ENCODE measurements around the gene GLIPR1. TPM values are rescaled to one million over a fixed set of nuclear protein-coding genes. Genes with fewer than 3 reads are reported as not detected.
A peak's percentile ranks its signal among the peaks of the same experiment; 100 is the strongest.

The GLIPR1 gene
- total RNA-seq, result 10 to 100 TPM; 35.3 to 68.2 TPM
- polyA plus RNA-seq (ENCODE audit: insufficient read length in 6 of 6), result 10 to 100 TPM; 12.4 to 16.2 (median 12.9) TPM
- long read RNA-seq, donor 1, full-length matches to known transcripts, result 2 of 163 reads
- long read RNA-seq, donor 1, partial matches to known transcripts, result 161 of 163 reads
- long read RNA-seq, donor 1, other reads (novel, unspliced or antisense), result 0 of 163 reads
- long read RNA-seq, donor 2, full-length matches to known transcripts, result 3 of 252 reads
- long read RNA-seq, donor 2, partial matches to known transcripts, result 186 of 252 reads
- long read RNA-seq, donor 2, other reads (novel, unspliced or antisense), result 63 of 252 reads
- long read RNA-seq, donor 3, full-length matches to known transcripts, result 2 of 52 reads
- long read RNA-seq, donor 3, partial matches to known transcripts, result 27 of 52 reads
- long read RNA-seq, donor 3, other reads (novel, unspliced or antisense), result 23 of 52 reads
- long read RNA-seq, donor 4, full-length matches to known transcripts, result 13 of 14 reads
- long read RNA-seq, donor 4, partial matches to known transcripts, result 0 of 14 reads
- long read RNA-seq, donor 4, other reads (novel, unspliced or antisense), result 1 of 14 reads
- long read RNA-seq, donor 5, full-length matches to known transcripts, result 3 of 92 reads
- long read RNA-seq, donor 5, partial matches to known transcripts, result 31 of 92 reads
- long read RNA-seq, donor 5, other reads (novel, unspliced or antisense), result 58 of 92 reads
- long read RNA-seq, donor 6, full-length matches to known transcripts, result 4 of 88 reads
- long read RNA-seq, donor 6, partial matches to known transcripts, result 51 of 88 reads
- long read RNA-seq, donor 6, other reads (novel, unspliced or antisense), result 33 of 88 reads
- long read RNA-seq, donor 7, full-length matches to known transcripts, result 3 of 61 reads
- long read RNA-seq, donor 7, partial matches to known transcripts, result 58 of 61 reads
- long read RNA-seq, donor 7, other reads (novel, unspliced or antisense), result 0 of 61 reads
- long read RNA-seq, donor 8, full-length matches to known transcripts, result 1 of 1 reads
- long read RNA-seq, donor 8, partial matches to known transcripts, result 0 of 1 reads
- long read RNA-seq, donor 8, other reads (novel, unspliced or antisense), result 0 of 1 reads
- long read RNA-seq, donor 9, result 0 reads
- long read RNA-seq, donor 10, full-length matches to known transcripts, result 21 of 25 reads
- long read RNA-seq, donor 10, partial matches to known transcripts, result 0 of 25 reads
- long read RNA-seq, donor 10, other reads (novel, unspliced or antisense), result 4 of 25 reads
- long read RNA-seq, donor 11, full-length matches to known transcripts, result 1 of 1 reads
- long read RNA-seq, donor 11, partial matches to known transcripts, result 0 of 1 reads
- long read RNA-seq, donor 11, other reads (novel, unspliced or antisense), result 0 of 1 reads
- long read RNA-seq, donor 12, full-length matches to known transcripts, result 1 of 1 reads
- long read RNA-seq, donor 12, partial matches to known transcripts, result 0 of 1 reads
- long read RNA-seq, donor 12, other reads (novel, unspliced or antisense), result 0 of 1 reads

DNA sequence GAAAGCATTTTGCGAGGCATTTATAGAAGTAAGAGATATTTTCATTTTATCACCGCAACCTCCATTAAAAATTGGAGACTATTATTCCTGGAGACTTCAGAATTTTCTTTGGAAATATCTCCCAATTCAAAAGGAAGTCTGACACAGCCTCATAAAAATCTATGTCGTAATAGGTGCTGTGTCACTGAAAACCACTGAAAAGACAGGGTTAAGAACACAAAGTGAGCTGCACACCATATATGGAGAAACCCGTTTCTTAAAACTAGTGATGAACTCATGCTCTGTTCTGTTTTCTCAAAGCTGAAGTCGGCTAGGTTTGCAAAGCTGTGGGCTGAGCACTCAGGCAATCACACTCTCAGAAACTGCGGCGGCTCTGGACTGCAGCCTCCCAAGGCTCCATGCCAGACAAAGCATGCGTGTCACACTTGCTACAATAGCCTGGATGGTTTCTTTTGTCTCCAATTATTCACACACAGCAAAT, at the start of gene GLIPR1:
Gene GLIPR1 (plus strand): TSS at position 287 of the 481 bp plus-strand sequence. CDS start 126 bp downstream, at position 413.
- H3K36me3 ChIP-seq, result no peaks in the 10 kb centered on the region
- ATAC-seq, result peak; percentile 85
- TF ChIP-seq, protein P1, sequence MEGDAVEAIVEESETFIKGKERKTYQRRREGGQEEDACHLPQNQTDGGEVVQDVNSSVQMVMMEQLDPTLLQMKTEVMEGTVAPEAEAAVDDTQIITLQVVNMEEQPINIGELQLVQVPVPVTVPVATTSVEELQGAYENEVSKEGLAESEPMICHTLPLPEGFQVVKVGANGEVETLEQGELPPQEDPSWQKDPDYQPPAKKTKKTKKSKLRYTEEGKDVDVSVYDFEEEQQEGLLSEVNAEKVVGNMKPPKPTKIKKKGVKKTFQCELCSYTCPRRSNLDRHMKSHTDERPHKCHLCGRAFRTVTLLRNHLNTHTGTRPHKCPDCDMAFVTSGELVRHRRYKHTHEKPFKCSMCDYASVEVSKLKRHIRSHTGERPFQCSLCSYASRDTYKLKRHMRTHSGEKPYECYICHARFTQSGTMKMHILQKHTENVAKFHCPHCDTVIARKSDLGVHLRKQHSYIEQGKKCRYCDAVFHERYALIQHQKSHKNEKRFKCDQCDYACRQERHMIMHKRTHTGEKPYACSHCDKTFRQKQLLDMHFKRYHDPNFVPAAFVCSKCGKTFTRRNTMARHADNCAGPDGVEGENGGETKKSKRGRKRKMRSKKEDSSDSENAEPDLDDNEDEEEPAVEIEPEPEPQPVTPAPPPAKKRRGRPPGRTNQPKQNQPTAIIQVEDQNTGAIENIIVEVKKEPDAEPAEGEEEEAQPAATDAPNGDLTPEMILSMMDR (IDR thresholded peaks at IDR 0.05), result no peak
- H3K4me3 ChIP-seq, result peak within 1 kb of the TSS; percentile 13 to 34
- intact Hi-C loops (cut with DNase I), result no loop called here
- H3K4me1 ChIP-seq, result peaks cover 0 to 64% of the 10 kb centered on the region in 2 donors
- DNase-seq, result peak; percentile 52 to 76 (median 66)
- no peaks in the 10 kb centered on the region for H3K27me3 ChIP-seq
- H3K27ac ChIP-seq, result peak within 1 kb of the TSS; percentile 83 to 93
- H3K9me3 ChIP-seq, result no peaks in the 10 kb centered on the region

DNA sequence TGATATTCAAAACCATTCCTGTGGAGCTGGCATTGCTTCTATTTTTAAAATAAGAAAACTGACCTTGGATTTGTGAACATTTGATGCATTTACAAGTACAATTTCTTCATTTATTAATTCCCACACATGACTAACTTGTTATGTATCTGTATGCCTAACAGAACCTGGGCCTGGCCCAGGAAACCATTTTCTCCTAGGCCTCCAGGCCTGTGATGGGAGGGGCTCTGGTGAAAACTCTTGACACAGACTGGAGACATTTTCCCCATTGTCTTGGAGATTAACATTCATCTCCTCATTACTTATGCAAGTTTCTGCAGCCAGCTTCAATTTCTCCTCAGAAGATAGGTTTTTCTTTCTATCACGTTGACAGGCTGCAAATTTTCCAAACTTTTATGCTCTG, 47.6 kb upstream of the GLIPR1 start:
- TF ChIP-seq, protein P1 (IDR thresholded peaks at IDR 0.05), result no peak
- no peak for DNase-seq
- intact Hi-C loops (cut with DNase I), result no loop called here
- H3K36me3 ChIP-seq, result no peaks in the 10 kb centered on the region
- no peak overlapping the region for H3K4me3 ChIP-seq
- no peaks in the 10 kb centered on the region for H3K4me1 ChIP-seq
- ATAC-seq, result no peak
- H3K9me3 ChIP-seq, result peaks cover 0 to 25% of the 10 kb centered on the region in 2 donors
- no peak overlapping the region for H3K27ac ChIP-seq
- no peaks in the 10 kb centered on the region for H3K27me3 ChIP-seq

DNA sequence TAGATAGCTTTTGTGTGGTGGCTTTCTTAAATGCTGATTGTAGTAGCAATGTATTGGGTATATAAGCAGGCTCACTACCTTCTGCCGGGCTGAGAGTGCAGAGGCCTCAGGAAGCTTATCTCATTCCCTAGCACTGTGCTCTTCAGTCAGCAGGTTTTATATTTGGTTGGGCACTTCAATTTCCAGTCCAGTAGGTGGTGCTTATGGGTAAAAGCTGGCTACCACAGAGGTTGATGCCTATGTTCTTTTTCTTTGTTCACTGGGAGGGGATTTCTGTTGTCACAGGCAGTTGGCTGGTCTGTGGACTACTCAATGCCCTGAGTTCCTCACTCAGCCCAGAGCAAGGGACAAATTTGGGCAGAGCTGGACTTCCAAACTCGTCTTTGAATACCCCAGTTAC, 43.0 kb upstream of the GLIPR1 start:
- ATAC-seq (peak; percentile 68), DNase-seq (no peak)
- Histone ChIP-seq H3K27ac (no peak overlapping the region), H3K4me1 (no peaks in the 10 kb centered on the region), H3K4me3 (no peak overlapping the region), H3K27me3 (no peaks in the 10 kb centered on the region), H3K36me3 (no peaks in the 10 kb centered on the region), H3K9me3 (peaks cover 0 to 12% of the 10 kb centered on the region in 2 donors)
- TF ChIP-seq, protein P1 (IDR thresholded peaks at IDR 0.05), result peak in 1 of 2 donors; percentile 20
- intact Hi-C loops (cut with DNase I), result no loop called here

DNA sequence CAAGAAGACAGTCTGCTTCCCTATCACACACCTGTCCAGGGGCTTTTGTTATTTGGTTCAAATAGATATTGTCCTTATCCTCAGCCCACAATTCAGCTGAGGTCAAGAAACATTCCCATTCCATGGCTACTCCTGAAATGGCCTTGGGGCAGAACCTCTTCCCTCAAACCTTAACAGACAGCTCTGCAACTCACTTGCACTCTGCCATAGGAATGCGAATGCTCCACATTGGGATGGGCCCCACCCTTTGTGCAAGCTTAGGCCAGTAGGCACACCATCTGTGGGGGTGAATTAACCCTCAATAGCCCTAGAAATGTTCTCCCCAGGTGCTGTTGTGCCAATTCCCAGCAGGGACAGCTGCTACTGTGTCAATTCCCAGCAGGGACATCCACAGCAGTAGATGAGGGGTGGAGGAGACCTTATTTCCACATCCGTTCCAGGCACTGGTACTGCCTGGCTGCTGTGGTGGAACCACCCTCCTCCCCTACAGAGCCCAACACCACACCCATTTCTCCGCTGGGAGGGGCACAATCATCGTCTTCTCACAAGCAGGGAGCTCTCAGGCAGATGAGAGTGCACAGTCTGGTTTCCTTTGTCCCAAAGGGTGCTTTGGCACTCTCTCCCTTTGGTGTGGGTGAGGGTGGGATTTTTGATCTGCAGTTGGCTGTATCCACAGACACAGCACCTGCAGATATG, 42.3 kb upstream of the GLIPR1 start:
- no peaks in the 10 kb centered on the region for H3K27me3 ChIP-seq
- no peaks in the 10 kb centered on the region for H3K36me3 ChIP-seq
- H3K4me1 ChIP-seq, result no peaks in the 10 kb centered on the region
- ATAC-seq, result no peak
- no peak overlapping the region for H3K4me3 ChIP-seq
- intact Hi-C loops (cut with DNase I), result no loop called here
- DNase-seq, result no peak
- no peak overlapping the region for H3K27ac ChIP-seq
- H3K9me3 ChIP-seq, result peaks cover 0 to 12% of the 10 kb centered on the region in 2 donors
- TF ChIP-seq, protein P1 (IDR thresholded peaks at IDR 0.05), result no peak
